Kasumi-1 (cell line): ENCODE results near the gene PTGFRN.
"Not testable (repeated sequence)": the region's sequence is repeated elsewhere in the genome, so short reads cannot be mapped to it uniquely, and the experiment has no call there.

ENCODE experiments used
- DNase-seq, 2 experiments: peaks; one replicate each; lab custom pipeline; 2025; lab: John Stamatoyannopoulos, UW

The PTGFRN gene

GRCh38 chr1:116971965-116972673, 62.4 kb downstream of the PTGFRN start:
- DNase-seq: no peak

GRCh38 chr1:116972674-116973030, 62.9 kb downstream of the PTGFRN start:
- DNase-seq: no peak

GRCh38 chr1:116980309-116980708, 70.6 kb downstream of the PTGFRN start:
- not testable (repeated sequence) for DNase-seq

- no peak for DNase-seq
Observed at GRCh38 chr1:116981521-116982037, 71.9 kb downstream of the PTGFRN start.

- no peak for DNase-seq
Observed at GRCh38 chr1:116982319-116983004, 72.7 kb downstream of the PTGFRN start.

GRCh38 chr1:116983112-116983511, 73.4 kb downstream of the PTGFRN start:
- DNase-seq: no peak

- no peak for DNase-seq
Observed at GRCh38 chr1:116983678-116984077, 74.0 kb downstream of the PTGFRN start.

GRCh38 chr1:116984406-116985160, 74.9 kb downstream of the PTGFRN start:
- DNase-seq: no peak

GRCh38 chr1:116986421-116987255, 76.9 kb downstream of the PTGFRN start:
- peak; percentile 20 to 30 for DNase-seq

- DNase-seq: no peak
Observed at GRCh38 chr1:116987256-116987555, 77.5 kb downstream of the PTGFRN start.

- no peak for DNase-seq
Observed at GRCh38 chr1:116988248-116988647, 78.5 kb downstream of the PTGFRN start.

- no peak for DNase-seq
Observed at GRCh38 chr1:116988908-116989307, 79.2 kb downstream of the PTGFRN start.

- DNase-seq: no peak
Observed at GRCh38 chr1:116989835-116990234, 80.1 kb downstream of the PTGFRN start.

GRCh38 chr1:116990612-116991151, 81.0 kb downstream of the PTGFRN start:
- peak; percentile 36 to 58 for DNase-seq

- peak in 1 of 2 experiments; percentile 11 for DNase-seq
Observed at GRCh38 chr1:116991171-116991845, 81.6 kb downstream of the PTGFRN start.

GRCh38 chr1:116991918-116992317, 82.2 kb downstream of the PTGFRN start:
- no peak for DNase-seq

GRCh38 chr1:116993286-116993685, 83.6 kb downstream of the PTGFRN start:
- DNase-seq: no peak

GRCh38 chr1:116994411-116994810, 84.7 kb downstream of the PTGFRN start:
- DNase-seq: no peak

GRCh38 chr1:116997066-116997465, 87.3 kb downstream of the PTGFRN start:
- no peak for DNase-seq

- no peak for DNase-seq
Observed at GRCh38 chr1:116997636-116998035, 87.9 kb downstream of the PTGFRN start.

GRCh38 chr1:116999596-116999995, 89.9 kb downstream of the PTGFRN start:
- DNase-seq: no peak
